Adipose tissue (tissue), 3 donors: Measurements from ENCODE around the gene MANBA. TPM values are rescaled to one million over a fixed set of nuclear protein-coding genes. Genes with fewer than 3 reads are reported as not detected.

Experiments used
- H3K27ac ChIP-seq: one replicate; pipeline ENCODE4 v1.5.1; 2013; ENCODE audit warnings: low read depth, low read length
- WGBS, 3 donors: extraction: QIAGEN DNeasy Blood & Tissue Kit; methylation state at CpG; one replicate each; pipeline ENCODE4 v1.1.7; 2013; 5-methylcytosine and 5-hydroxymethylcytosine counted together
- polyA plus RNA-seq, 3 donors: library from polyadenylated mRNA; stranded (reverse); fragments of 200-250 nt; gene quantifications; one replicate each; pipeline ENCODE4 v1.2.3, GENCODE V29; 2013
- donor health status: healthy with polysubstance abuse.
- donor health status: Bipolar disorder and iron deficiency.
- donor health status: healthy.

The MANBA gene
- polyA plus RNA-seq, 3 donors = 9.0 to 12.4 (median 9.2) TPM

DNA sequence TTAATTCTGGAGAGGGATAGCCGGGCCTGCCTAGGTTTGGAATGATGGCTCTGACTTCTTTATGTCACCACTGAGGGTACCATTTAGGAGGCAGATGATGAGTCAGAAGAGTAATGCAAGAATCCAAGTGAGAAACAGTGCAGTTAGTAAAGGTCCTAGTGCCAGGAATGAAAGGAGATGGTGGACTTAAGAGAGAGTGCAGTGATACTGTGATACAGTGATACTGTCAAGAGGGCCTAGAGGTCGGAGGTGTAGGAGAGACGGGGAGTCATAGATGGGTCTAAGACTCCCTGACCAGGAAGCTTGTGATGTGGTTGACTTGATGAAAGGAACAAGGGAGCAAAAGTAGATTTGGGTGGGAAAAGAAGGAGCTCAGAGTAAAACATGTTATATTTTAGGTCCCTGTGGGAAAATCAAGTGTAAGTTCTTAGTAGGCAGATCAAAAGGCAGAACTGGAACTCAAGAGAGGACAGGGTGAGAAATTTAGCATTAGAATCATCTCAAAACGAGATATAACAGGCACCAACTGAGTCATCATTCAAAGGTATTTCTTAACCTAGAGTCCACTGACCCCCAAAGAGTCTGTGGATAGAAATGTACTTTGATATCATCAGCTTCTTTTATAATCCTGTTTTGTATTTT is 174.6 kb downstream of the MANBA start:
- WGBS, 3 donors = 93 to 94% (median 93%) methylated on average over 4 of the region's 4 CpGs
- no peak overlapping the region for H3K27ac ChIP-seq

DNA sequence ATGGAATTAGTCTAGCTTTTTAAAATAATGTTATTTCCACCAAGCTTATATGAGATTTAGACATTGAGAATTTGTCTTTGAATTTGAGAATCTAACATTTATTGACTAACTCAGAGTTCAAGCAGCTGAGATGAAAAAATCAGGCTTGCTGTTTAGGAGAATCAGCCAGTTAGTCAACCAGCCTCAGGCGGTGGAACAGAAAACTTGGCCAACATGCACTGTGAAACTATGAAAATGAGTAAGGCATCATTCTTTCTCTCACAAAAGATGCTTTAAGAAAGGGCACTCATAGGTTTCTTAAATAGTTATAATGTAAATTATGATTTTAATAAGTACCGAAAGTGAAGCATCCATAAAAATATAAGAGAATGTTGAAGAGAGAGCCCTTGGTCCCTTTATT is 175.4 kb downstream of the MANBA start:
- 92 to 96% (median 94%) methylated on average over 2 of the region's 2 CpGs for WGBS, 3 donors
- H3K27ac ChIP-seq = no peak overlapping the region

DNA sequence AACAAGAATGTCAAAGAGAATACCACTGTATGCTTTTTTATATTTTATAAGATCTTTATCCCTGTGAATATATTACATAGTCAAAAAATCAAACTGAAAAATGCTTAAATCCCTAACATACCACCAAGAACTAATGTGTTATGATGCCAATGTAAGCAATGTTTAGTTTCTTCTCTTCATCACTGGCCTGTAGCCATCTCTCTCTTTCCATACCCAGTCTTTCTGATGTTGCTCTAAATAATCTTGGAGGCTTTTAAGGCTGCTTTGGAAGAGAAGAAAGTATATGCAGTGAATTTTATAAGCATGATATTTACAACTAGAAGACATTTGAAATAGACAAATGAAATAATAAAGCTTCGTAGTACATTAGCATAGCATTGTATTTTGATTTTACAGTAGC is 176.7 kb downstream of the MANBA start:
- no peak overlapping the region for H3K27ac ChIP-seq
- 97 to 100% (median 98%) methylated on average over 1 of the region's 1 CpG for WGBS, 3 donors

Other genes starting within 250 kb of the MANBA start
- 100 to 1,000 TPM; 125 to 275 (median 271) TPM for gene UBE2D3, start 66.6 kb upstream of the MANBA start, polyA plus RNA-seq
- 10 to 100 TPM; 12.0 to 18.9 (median 18.2) TPM for gene CISD2, start 108.0 kb upstream of the MANBA start, polyA plus RNA-seq